Islet of Langerhans (tissue), 1 donor: ENCODE data around the gene BCL3.

ENCODE experiments used
- FAIRE-seq: peaks from one replicate; lab custom pipeline; 2011; peaks lifted over from hg19 to GRCh38; lab: Jason Lieb, UNC

The BCL3 gene

GRCh38 chr19:44742330-44743061 is 6.0 kb upstream of the BCL3 start:
- FAIRE-seq, result no peak

- FAIRE-seq, result no peak
Measured at GRCh38 chr19:44744871-44745332, 3.6 kb upstream of the BCL3 start.

GRCh38 chr19:44745341-44745831 is 3.1 kb upstream of the BCL3 start:
- FAIRE-seq, result no peak

GRCh38 chr19:44745887-44746600 is 2.5 kb upstream of the BCL3 start:
- no peak for FAIRE-seq

- FAIRE-seq, result no peak
Measured at GRCh38 chr19:44746616-44746945, 1.9 kb upstream of the BCL3 start.

GRCh38 chr19:44746946-44747738 is 1.4 kb upstream of the BCL3 start:
- FAIRE-seq, result no peak

GRCh38 chr19:44747739-44748425 is 626 bp upstream of the BCL3 start:
- no peak for FAIRE-seq

- no peak for FAIRE-seq
Measured at GRCh38 chr19:44749292-44749691, 784 bp downstream of the BCL3 start.

GRCh38 chr19:44749994-44750393 is 1.5 kb downstream of the BCL3 start:
- no peak for FAIRE-seq

- no peak for FAIRE-seq
Measured at GRCh38 chr19:44752123-44752815, 3.8 kb downstream of the BCL3 start.

- peak; percentile 33 for FAIRE-seq
Measured at GRCh38 chr19:44752816-44753625, 4.5 kb downstream of the BCL3 start.

- FAIRE-seq, result no peak
Measured at GRCh38 chr19:44753626-44753931, 5.1 kb downstream of the BCL3 start.

- FAIRE-seq, result no peak
Measured at GRCh38 chr19:44753932-44754749, 5.6 kb downstream of the BCL3 start.

- no peak for FAIRE-seq
Measured at GRCh38 chr19:44754750-44755080, 6.2 kb downstream of the BCL3 start.

GRCh38 chr19:44755219-44755618 is 6.7 kb downstream of the BCL3 start:
- FAIRE-seq, result no peak

GRCh38 chr19:44756089-44756562 is 7.6 kb downstream of the BCL3 start:
- FAIRE-seq, result no peak

GRCh38 chr19:44757057-44757734 is 8.7 kb downstream of the BCL3 start:
- FAIRE-seq, result no peak

GRCh38 chr19:44757735-44758505 is 9.4 kb downstream of the BCL3 start:
- no peak for FAIRE-seq

GRCh38 chr19:44758596-44758995 is 10.1 kb downstream of the BCL3 start:
- FAIRE-seq, result no peak
